Dermis lymphatic vessel endothelial cell (primary cell): ENCODE data around the gene LCE1F. TPM values are rescaled to one million over a fixed set of nuclear protein-coding genes. Genes with fewer than 3 reads are reported as not detected.

Experiments used
- total RNA-seq: library from RNA; depleted of rRNA; stranded (reverse); fragments of >200 nt; gene quantifications from 2 replicates; pipeline ENCODE4 v1.2.1, GENCODE V29; 2014

The LCE1F gene, protein sequence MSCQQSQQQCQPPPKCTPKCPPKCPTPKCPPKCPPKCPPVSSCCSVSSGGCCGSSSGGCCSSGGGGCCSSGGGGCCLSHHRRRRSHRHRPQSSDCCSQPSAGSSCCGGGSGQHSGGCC
- total RNA-seq = not detected in 2 replicates

GRCh38 chr1:152774875-152775274, at the start of gene LCE1F:
Gene LCE1F (plus strand): TSS chr1:152775140. CDS start chr1:152776372, 1,232 bp downstream.

DNA sequence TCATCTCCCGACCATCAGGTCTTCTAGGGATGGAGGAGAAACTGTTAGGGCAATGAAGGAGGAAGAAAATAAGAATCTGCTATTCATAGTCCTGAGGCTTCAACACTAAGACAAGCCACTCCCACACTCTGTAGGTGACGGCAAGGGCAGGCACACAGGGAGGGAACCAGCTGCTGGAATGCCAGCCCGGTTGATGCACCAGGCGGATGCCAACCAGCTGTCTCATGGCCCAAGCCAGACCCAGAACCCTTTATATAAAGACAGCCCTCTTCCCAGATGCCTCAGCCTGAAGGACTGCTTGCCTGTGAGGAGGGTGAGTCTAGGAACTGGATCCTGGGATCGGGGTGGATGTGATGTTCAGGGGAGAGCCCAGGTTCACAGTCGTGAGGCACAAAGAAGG, 17.2 kb upstream of the LCE1F start, which contains the start of gene KPRP:
TSS of gene KPRP (plus strand) at position 279 of the 400 bp plus-strand sequence. CDS start 1,564 bp downstream, outside the sequence.

GRCh38 chr1:152786077-152786476, 11.1 kb downstream of the LCE1F start, which contains the start of gene LCE1E:
Gene LCE1E (plus strand): TSS chr1:152786257. CDS start chr1:152787300, 1,043 bp downstream.

GRCh38 chr1:152796421-152796820, 21.5 kb downstream of the LCE1F start, which contains the start of gene LCE1D:
Gene LCE1D (plus strand): TSS chr1:152796721. CDS start chr1:152797795, 1,074 bp downstream.

GRCh38 chr1:152806576-152806975, 31.6 kb downstream of the LCE1F start, which contains the start of gene LCE1C:
Gene LCE1C (minus strand): TSS chr1:152806651. CDS start chr1:152805478, 1,173 bp downstream.

GRCh38 chr1:152811671-152812070, 36.7 kb downstream of the LCE1F start, which contains the start of gene LCE1B:
Gene LCE1B (plus strand): TSS chr1:152811971. CDS start chr1:152812447, 476 bp downstream.

Other genes with a start within 250 kb of the LCE1F start
- not detected in 2 replicates for gene LCE3E, start 208.4 kb upstream of the LCE1F start, total RNA-seq
- gene LCE3D, start 194.6 kb upstream of the LCE1F start, total RNA-seq = not detected in 2 replicates
- gene LCE3C, start 174.9 kb upstream of the LCE1F start, total RNA-seq = not detected in 2 replicates
- not detected in 2 replicates for gene LCE3B, start 161.3 kb upstream of the LCE1F start, total RNA-seq
- gene LCE3A, start 152.0 kb upstream of the LCE1F start, total RNA-seq = not detected in 2 replicates
- not detected in 2 replicates for gene LCE2D, start 111.8 kb upstream of the LCE1F start, total RNA-seq
- gene LCE2C, start 99.9 kb upstream of the LCE1F start, total RNA-seq = not detected in 2 replicates
- gene LCE2B, start 89.0 kb upstream of the LCE1F start, total RNA-seq = not detected in 2 replicates
- not detected in 2 replicates for gene LCE2A, start 76.8 kb upstream of the LCE1F start, total RNA-seq
- not detected in 2 replicates for gene LCE4A, start 67.0 kb upstream of the LCE1F start, total RNA-seq
- not detected in 2 replicates for gene KPRP, start 17.1 kb upstream of the LCE1F start, total RNA-seq
- not detected in 2 replicates for gene LCE1E, start 11.1 kb downstream of the LCE1F start, total RNA-seq
- not detected in 2 replicates for gene LCE1D, start 21.6 kb downstream of the LCE1F start, total RNA-seq
- not detected in 2 replicates for gene LCE1C, start 31.5 kb downstream of the LCE1F start, total RNA-seq
- not detected in 2 replicates for gene LCE1B, start 36.8 kb downstream of the LCE1F start, total RNA-seq
- not detected in 2 replicates for gene LCE1A, start 52.3 kb downstream of the LCE1F start, total RNA-seq
- gene LCE6A, start 67.7 kb downstream of the LCE1F start, total RNA-seq = not detected in 2 replicates
- gene LCE7A, start 84.9 kb downstream of the LCE1F start, total RNA-seq = not detected in 2 replicates
- gene SMCP, start 103.2 kb downstream of the LCE1F start, total RNA-seq = not detected in 2 replicates
- gene IVL, start 133.4 kb downstream of the LCE1F start, total RNA-seq = not detected in 2 replicates
- gene SPRR5, start 172.1 kb downstream of the LCE1F start, total RNA-seq = not detected in 2 replicates
- not detected in 2 replicates for gene SPRR4, start 195.5 kb downstream of the LCE1F start, total RNA-seq
- gene SPRR1A, start 208.9 kb downstream of the LCE1F start, total RNA-seq = not detected in 2 replicates
- gene SPRR3, start 226.6 kb downstream of the LCE1F start, total RNA-seq = not detected in 2 replicates